GM12878 (cell line): ENCODE results near the gene CNTLN. TPM values are rescaled to one million over a fixed set of nuclear protein-coding genes. Genes with fewer than 3 reads are reported as not detected.
"Not testable (repeated sequence)": the region's sequence is repeated elsewhere in the genome, so short reads cannot be mapped to it uniquely, and the experiment has no call there.

Experiments used
- ATAC-seq: fragments of 200-7000 bp; cut with Tn5 transposase; 3 replicates; pipeline ENCODE4 v1.9.1; 2020; ENCODE audit warnings: mild to moderate bottlenecking, moderate library complexity
- BruUV-seq: library from RNA; stranded (reverse); fragments of 400-500 nt; replicated peaks from 2 replicates; lab custom pipeline; 2021; lab: Mats Ljungman, UMichigan
- CTCF ChIA-PET: fragments of 300-600 bp; sonication (Branson Sonifier 250); formaldehyde crosslinking; extraction: SDS; loops from one replicate; lab custom pipeline; 2021; ENCODE audit warnings: inconsistent platforms; lab: Yijun Ruan, JAX
- POLR2A ChIA-PET: fragments of 350-600 bp; formaldehyde crosslinking; extraction: SDS; loops from one replicate; lab custom pipeline; 2021; ENCODE audit warnings: inconsistent platforms; lab: Charles Lee
- RAD21 ChIA-PET: fragments of 300-600 bp; sonication (Branson Sonifier 250); formaldehyde crosslinking; loops from one replicate; lab custom pipeline; 2023; ENCODE audit warnings: antibody characterized with exemption; ENCODE audit not compliant: unreplicated experiment; lab: Charles Lee
- SMC1A ChIA-PET: fragments of 300-600 bp; sonication (Branson Sonifier 250); formaldehyde crosslinking; loops from one replicate; lab custom pipeline; 2023; ENCODE audit not compliant: unreplicated experiment, uncharacterized antibody; lab: Charles Lee
- DNase-seq: peaks from one replicate; pipeline ENCODE4 v3.0.0-alpha.2; 2011; ENCODE audit warnings: low read depth, low spot score
- FAIRE-seq: peaks from 3 replicates; lab custom pipeline; 2011; peaks lifted over from hg19 to GRCh38; lab: Jason Lieb, UNC
- H2AFZ ChIP-seq: 2 replicates; pipeline ENCODE4 v1.6.0; 2011; ENCODE audit warnings: low read depth, low read length, control low read depth; ENCODE audit not compliant: control insufficient read depth
- H3K27ac ChIP-seq: 2 replicates; pipeline ENCODE4 v1.5.1; 2011; ENCODE audit warnings: control low read depth; ENCODE audit not compliant: control insufficient read depth, insufficient read depth
- H3K27me3 ChIP-seq, 2 experiments: replicated peaks in 1 of 2; 2 replicates each; pipeline versions ENCODE4 v1.6.0 to v1.6.1; 2011; ENCODE audit warnings: low read length in 1 of 2; ENCODE audit not compliant: control insufficient read depth in 2 of 2, insufficient read depth in 2 of 2
- H3K36me3 ChIP-seq, 2 experiments: 2 replicates each; pipeline ENCODE4 v1.5.1; 2011; ENCODE audit warnings: low read length in 1 of 2; ENCODE audit not compliant: control insufficient read depth in 2 of 2, insufficient read depth in 2 of 2
- H3K4me1 ChIP-seq: 2 replicates; pipeline ENCODE4 v1.6.1; 2011; ENCODE audit warnings: mild to moderate bottlenecking, low read length, moderate library complexity, mixed read lengths; ENCODE audit not compliant: control insufficient read depth, insufficient read depth
- H3K4me2 ChIP-seq: 2 replicates; pipeline ENCODE4 v1.6.0; 2011; ENCODE audit warnings: control low read depth; ENCODE audit not compliant: control insufficient read depth, insufficient read depth
- H3K4me3 ChIP-seq: fragments of 200-600 bp; sonication (generic); 2 replicates; pipeline ENCODE4 v1.5.1; 2016
- H3K79me2 ChIP-seq: 2 replicates; pipeline ENCODE4 v1.6.0; 2011; ENCODE audit warnings: low read length; ENCODE audit not compliant: control insufficient read depth, insufficient read depth
- H3K9ac ChIP-seq: 2 replicates; pipeline ENCODE4 v1.8.0; 2011; ENCODE audit warnings: low read length, control low read depth, mixed read lengths; ENCODE audit not compliant: control insufficient read depth, insufficient read depth
- H3K9me3 ChIP-seq: replicated peaks from 3 replicates; pipeline ENCODE4 v1.5.1; 2011; ENCODE audit warnings: mild to moderate bottlenecking, low read length; ENCODE audit not compliant: control insufficient read depth, insufficient read depth
- H4K20me1 ChIP-seq: 2 replicates; pipeline ENCODE4 v1.6.0; 2011; ENCODE audit not compliant: control insufficient read depth, insufficient read depth
- BACH1 ChIP-seq: fragments of 450-650 bp; IDR thresholded peaks from 2 replicates; pipeline ENCODE4 v1.6.1; 2017; ENCODE audit warnings: mild to moderate bottlenecking, borderline replicate concordance
- E4F1 ChIP-seq: fragments of 450-650 bp; IDR thresholded peaks from 2 replicates; pipeline ENCODE4 v1.6.1; 2018; ENCODE audit warnings: borderline replicate concordance, mild to moderate bottlenecking; ENCODE audit not compliant: partially characterized antibody
- HDGF ChIP-seq: fragments of 450-650 bp; IDR thresholded peaks from 2 replicates; pipeline ENCODE4 v1.6.1; 2016; ENCODE audit warnings: antibody characterized with exemption
- NBN ChIP-seq: fragments of 450-650 bp; IDR thresholded peaks from 2 replicates; pipeline ENCODE4 v1.6.1; 2016
- NFXL1 ChIP-seq: fragments of 450-650 bp; IDR thresholded peaks from 2 replicates; pipeline ENCODE4 v1.6.1; 2017; ENCODE audit warnings: antibody characterized with exemption, mild to moderate bottlenecking, borderline replicate concordance
- POU2F2 ChIP-seq: IDR thresholded peaks from 3 replicates; pipeline ENCODE4 v1.6.1; 2011; ENCODE audit warnings: low read depth, mild to moderate bottlenecking, low read length, borderline replicate concordance
- TARDBP ChIP-seq: IDR thresholded peaks from 2 replicates; pipeline ENCODE4 v1.6.1; 2016; ENCODE audit warnings: borderline replicate concordance
- ZSCAN29 ChIP-seq: fragments of 450-650 bp; IDR thresholded peaks from 2 replicates; pipeline ENCODE4 v1.6.1; 2017; ENCODE audit warnings: mild to moderate bottlenecking, moderate library complexity
- WGBS: methylation state at CpG from one replicate; pipeline ENCODE4 v1.1.6; 2016; ENCODE audit warnings: low lambda C conversion rate; ENCODE audit not compliant: insufficient replicate concordance, insufficient coverage; ENCODE audit errors: missing lambda C conversion rate; 5-methylcytosine and 5-hydroxymethylcytosine counted together
- in situ Hi-C: fragments of 300-500 bp; cut with MboI; formaldehyde crosslinking; loops from 9 replicates; pipeline ENCODE4 v1.14.3; 2018; ENCODE audit warnings: mixed read lengths
- intact Hi-C: fragments of 100-400 bp; cut with micrococcal nuclease; formaldehyde crosslinking; loops from one replicate; pipeline ENCODE4 v1.14.2; 2022; ENCODE audit not compliant: unreplicated experiment
- polyA plus RNA-seq, 11 experiments: library from polyadenylated mRNA; depleted of rRNA in 4 of 11; unstranded in 6 of 11; stranded (reverse) in 5 of 11; fragments of >200 nt; fragmentation: Nextera tagmentation in 4 of 11; fragmentation: Illumina TruSeq in 1 of 11; extraction: Ambion mirVana in 4 of 11; extraction: Trizol in 1 of 11; gene quantifications; 1 replicate in 1 of 11; 2 replicates in 10 of 11; pipeline versions ENCODE4 v1.2.1 to v1.2.3, GENCODE V29; 2011 to 2016; ENCODE audit warnings: inconsistent platforms in 2 of 11, missing spikeins in 2 of 11, low read depth in 1 of 11
- total RNA-seq, 4 experiments: library from RNA; depleted of rRNA in 3 of 4; stranded (reverse); fragments of >200 nt in 3 of 4; fragmentation: Illumina TruSeq in 1 of 4; extraction: Trizol in 1 of 4; gene quantifications; 2 replicates each; pipeline versions ENCODE4 v1.2.1 to v1.2.3, GENCODE V29; 2013 to 2021

The CNTLN gene
- total and polyA plus RNA-seq, 10 of the 15 experiments (the other 5 are each of a cell fraction or from before 2014, with no cell fraction given), result 0.01 to 7.0 (median 0.03) TPM; not detected in 4

- no peaks in the 10 kb centered on the region for H4K20me1 ChIP-seq
- in situ Hi-C loops, result no loop called here
- no peaks in the 10 kb centered on the region for H3K4me1 ChIP-seq
- BruUV-seq, result no TSS peak
- no peak overlapping the region for H3K9ac ChIP-seq
- H3K4me3 ChIP-seq, result no peak overlapping the region
- WGBS, result 0% methylated on average over 3 of the region's 3 CpGs
- ChIA-PET RAD21 (interaction anchor here (0.6 to 1.2 kb wide), 2 partner anchors 12 to 104 kb away, joined by 3 read pairs; no protein-coding TSS in a partner anchor), SMC1A (no interaction called here), POLR2A (no interaction called here), CTCF (interaction anchor here (0.5 to 3.5 kb wide), 3 partner anchors 11 to 1065 kb away, joined by 3 to 12 read pairs (median 3); no protein-coding TSS in a partner anchor)
- ATAC-seq, result no peak
- H3K27ac ChIP-seq, result no peak overlapping the region
- FAIRE-seq, result no peak
- H3K27me3 ChIP-seq, result no peaks in the 10 kb centered on the region
- H3K9me3 ChIP-seq, result no peaks in the 10 kb centered on the region
- no peaks in the 10 kb centered on the region for H3K79me2 ChIP-seq
- DNase-seq, result no peak
- TF ChIP-seq ZSCAN29, result no peak
- TF ChIP-seq NBN, result no peak
- no peak for TF ChIP-seq POU2F2
- TF ChIP-seq BACH1, result no peak
- TF ChIP-seq TARDBP, result no peak
- no peak for TF ChIP-seq HDGF
- TF ChIP-seq E4F1, result no peak
- no peak for TF ChIP-seq NFXL1
- TF ChIP-seq, all 136 proteins: peak for 0
- Histone ChIP-seq H3K4me2 (no peak overlapping the region), H2AFZ (no peak overlapping the region), H3K36me3 (no peaks in the 10 kb centered on the region)
- intact Hi-C loops, result loop anchor here (10.0 kb wide), 1 partner anchor 534 kb away; no protein-coding TSS in a partner anchor
Observed at GRCh38 chr9:17521100-17521855, 386.4 kb downstream of the CNTLN start.

- H3K9ac ChIP-seq, FAIRE-seq, in situ Hi-C loops, H4K20me1 ChIP-seq, RAD21 ChIA-PET, H2AFZ ChIP-seq, DNase-seq, BruUV-seq, H3K36me3 ChIP-seq, H3K79me2 ChIP-seq, H3K4me2 ChIP-seq, H3K27ac ChIP-seq, ATAC-seq, POLR2A ChIA-PET, SMC1A ChIA-PET, H3K4me1 ChIP-seq, H3K9me3 ChIP-seq, H3K27me3 ChIP-seq, H3K4me3 ChIP-seq: not testable (repeated sequence)
- intact Hi-C loops, result loop anchor here (10.0 kb wide), 1 partner anchor 528 kb away; no protein-coding TSS in a partner anchor
- CTCF ChIA-PET, result interaction anchor here (1.0 kb wide), 1 partner anchor 278 kb away, joined by 3 read pairs; no protein-coding TSS in a partner anchor
- WGBS, result 45% methylated on average over 7 of the region's 7 CpGs
Observed at GRCh38 chr9:17526726-17527125, 391.9 kb downstream of the CNTLN start.
